Measurements from ENCODE around the gene CHST5.

The CHST5 gene

DNA sequence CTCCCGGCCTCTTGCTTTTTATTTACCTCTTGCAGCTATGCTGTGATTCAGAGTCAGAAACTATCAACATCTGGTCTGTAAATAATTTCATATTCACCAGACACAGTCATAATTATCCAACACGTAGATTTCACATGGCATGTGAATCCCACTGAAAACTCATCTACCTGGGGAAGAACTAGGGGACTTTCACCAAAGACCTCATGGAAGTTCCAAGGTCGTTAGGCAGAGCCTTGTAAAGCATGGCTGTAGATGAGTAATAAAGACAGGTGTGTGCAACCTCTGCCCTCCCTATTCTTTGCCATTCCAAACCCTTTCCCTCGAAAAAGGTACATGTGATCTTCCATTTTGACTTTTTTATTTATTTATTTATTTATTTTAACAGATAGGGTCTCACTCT, 1.9 kb upstream of the CHST5 start:
- in situ Hi-C loops (cut with MboI; ENCODE audit: low sequenced_read_pairs, unreplicated experiment), result no loop called here
- DNase-seq (ENCODE audit: low spot score), result no peak
- TF ChIP-seq CTCF (IDR thresholded peaks at IDR 0.05; ENCODE audit: borderline replicate concordance, control extremely low read depth, extremely low read depth, insufficient read depth, missing control alignments), result no peak

- DNase-seq (ENCODE audit: low spot score), result no peak
- in situ Hi-C loops (cut with MboI; ENCODE audit: low sequenced_read_pairs, unreplicated experiment), result no loop called here
- no peak for TF ChIP-seq CTCF (IDR thresholded peaks at IDR 0.05; ENCODE audit: borderline replicate concordance, control extremely low read depth, extremely low read depth, insufficient read depth, missing control alignments)
Measured at GRCh38 chr16:75535211-75535843, 581 bp downstream of the CHST5 start.

GRCh38 chr16:75534560-75535205, 1.2 kb downstream of the CHST5 start:
- TF ChIP-seq CTCF (IDR thresholded peaks at IDR 0.05; ENCODE audit: borderline replicate concordance, control extremely low read depth, extremely low read depth, insufficient read depth, missing control alignments), result no peak
- in situ Hi-C loops (cut with MboI; ENCODE audit: low sequenced_read_pairs, unreplicated experiment), result no loop called here
- no peak for DNase-seq (ENCODE audit: low spot score)

- in situ Hi-C loops (cut with MboI; ENCODE audit: low sequenced_read_pairs, unreplicated experiment), result no loop called here
- TF ChIP-seq CTCF (IDR thresholded peaks at IDR 0.05; ENCODE audit: borderline replicate concordance, control extremely low read depth, extremely low read depth, insufficient read depth, missing control alignments), result no peak
- no peak for DNase-seq (ENCODE audit: low spot score)
Measured at GRCh38 chr16:75532791-75533190, 3.1 kb downstream of the CHST5 start.

DNA sequence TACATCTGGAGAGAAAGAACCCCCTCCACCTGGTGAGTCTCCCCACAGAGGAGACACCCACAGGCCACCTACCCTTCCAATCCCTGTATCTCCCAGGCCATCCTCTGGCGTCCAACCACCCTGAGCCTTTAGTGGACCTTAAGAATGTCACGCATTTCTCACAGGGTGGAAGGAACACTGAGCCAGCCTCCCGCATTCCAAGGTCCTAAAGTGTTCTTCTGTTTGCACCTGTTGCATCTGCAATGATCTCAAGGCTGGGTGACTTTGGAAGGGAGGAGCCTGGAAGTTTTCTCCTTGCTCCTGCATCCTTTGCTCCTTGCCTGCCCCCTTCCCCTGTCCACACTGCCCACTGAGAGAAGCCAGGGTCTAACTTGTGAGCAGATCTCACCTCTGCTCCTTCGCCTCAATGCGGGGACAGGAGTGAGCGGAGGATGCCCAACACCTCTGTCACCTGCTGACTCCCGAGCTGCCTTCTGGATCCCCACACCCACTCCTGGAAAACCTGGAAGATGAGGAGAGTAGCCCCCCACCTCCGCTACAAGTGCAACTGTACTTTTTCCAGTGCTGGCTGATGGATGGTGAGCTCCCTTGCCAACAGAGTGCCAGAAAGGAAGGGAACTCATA, 3.7 kb downstream of the CHST5 start:
- in situ Hi-C loops (cut with MboI; ENCODE audit: low sequenced_read_pairs, unreplicated experiment), result no loop called here
- no peak for DNase-seq (ENCODE audit: low spot score)
- TF ChIP-seq CTCF (IDR thresholded peaks at IDR 0.05; ENCODE audit: borderline replicate concordance, control extremely low read depth, extremely low read depth, insufficient read depth, missing control alignments), result no peak

DNA sequence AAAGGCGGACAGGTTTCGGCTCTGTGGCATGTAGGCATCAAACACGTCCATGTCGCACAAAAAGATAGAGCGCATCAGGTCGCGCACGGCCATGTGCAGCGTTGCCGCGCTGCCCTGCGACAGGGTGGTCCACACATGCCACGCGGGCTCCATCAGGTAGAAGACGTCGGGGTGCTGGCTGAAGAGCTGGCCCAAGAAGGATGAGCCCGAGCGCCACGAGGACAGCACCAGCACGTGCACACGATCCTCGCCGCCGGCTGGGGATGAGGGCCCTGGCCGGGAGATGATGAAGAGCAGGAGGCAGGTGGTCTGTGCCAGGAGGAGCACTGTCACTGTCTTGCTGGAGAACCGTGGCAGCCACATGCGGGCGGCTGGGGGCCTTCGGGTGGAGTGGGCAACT, 5.9 kb downstream of the CHST5 start:
- no peak for TF ChIP-seq CTCF (IDR thresholded peaks at IDR 0.05; ENCODE audit: borderline replicate concordance, control extremely low read depth, extremely low read depth, insufficient read depth, missing control alignments)
- in situ Hi-C loops (cut with MboI; ENCODE audit: low sequenced_read_pairs, unreplicated experiment), result no loop called here
- DNase-seq (ENCODE audit: low spot score), result no peak
